Kidney epithelial cell (primary cell): ENCODE results near the gene RBM7. TPM values are rescaled to one million over a fixed set of nuclear protein-coding genes. Genes with fewer than 3 reads are reported as not detected.

Experiments used
- DNase-seq: peaks from one replicate; pipeline ENCODE4 v3.0.0-alpha.2; 2010; ENCODE audit warnings: low read depth
- H3K27me3 ChIP-seq: 2 replicates; pipeline ENCODE4 v1.6.0; 2011; ENCODE audit warnings: low read length; ENCODE audit not compliant: control insufficient read depth, insufficient read depth
- H3K36me3 ChIP-seq: 2 replicates; pipeline ENCODE4 v1.5.1; 2011; ENCODE audit warnings: low read length; ENCODE audit not compliant: control insufficient read depth, insufficient read depth
- H3K4me3 ChIP-seq: 2 replicates; pipeline ENCODE4 v1.5.1; 2011; ENCODE audit warnings: low read depth, mild to moderate bottlenecking, control low read depth, low read length
- CTCF ChIP-seq: IDR thresholded peaks from 2 replicates; pipeline ENCODE4 v1.5.1; 2011; ENCODE audit warnings: mild to moderate bottlenecking, moderate library complexity, low read length, control low read depth, inconsistent platforms; ENCODE audit not compliant: insufficient read depth, poor library complexity, severe bottlenecking
- total RNA-seq: library from RNA; depleted of rRNA; stranded (reverse); fragments of >200 nt; gene quantifications from 2 replicates; pipeline ENCODE4 v1.2.3, GENCODE V29; 2015

RBM7 gene
- total RNA-seq, 1 donor from 2014 or later = 40.2 TPM

- TF ChIP-seq CTCF = no peak
- DNase-seq = no peak
- Histone ChIP-seq H3K27me3 (no peaks in the 10 kb centered on the region), H3K36me3 (peaks cover 4% of the 10 kb centered on the region), H3K4me3 (no peak overlapping the region)
Measured at GRCh38 chr11:114447444-114447843, 47.0 kb downstream of the RBM7 start.

- TF ChIP-seq CTCF = no peak
- Histone ChIP-seq H3K4me3 (no peak overlapping the region), H3K27me3 (no peaks in the 10 kb centered on the region), H3K36me3 (peaks cover 4% of the 10 kb centered on the region)
- DNase-seq = no peak
Measured at GRCh38 chr11:114447892-114448291, 47.4 kb downstream of the RBM7 start.

- DNase-seq = no peak
- H3K36me3 ChIP-seq = peaks cover 5% of the 10 kb centered on the region
- TF ChIP-seq CTCF = no peak
- no peak overlapping the region for H3K4me3 ChIP-seq
- H3K27me3 ChIP-seq = no peaks in the 10 kb centered on the region
Measured at GRCh38 chr11:114448749-114449482, 48.5 kb downstream of the RBM7 start.

- H3K4me3 ChIP-seq = no peak overlapping the region
- no peak for DNase-seq
- H3K27me3 ChIP-seq = no peaks in the 10 kb centered on the region
- peaks cover 3% of the 10 kb centered on the region for H3K36me3 ChIP-seq
- no peak for TF ChIP-seq CTCF
Measured at GRCh38 chr11:114449845-114450244, 49.4 kb downstream of the RBM7 start.

- H3K27me3 ChIP-seq = no peaks in the 10 kb centered on the region
- DNase-seq = no peak
- no peak for TF ChIP-seq CTCF
- H3K36me3 ChIP-seq = peaks cover 1% of the 10 kb centered on the region
- H3K4me3 ChIP-seq = no peak overlapping the region
Measured at GRCh38 chr11:114452399-114452798, 51.9 kb downstream of the RBM7 start.

Other genes starting within 250 kb of the RBM7 start
- 470 and 585 TPM in 2 replicates for gene NNMT, start 104.3 kb upstream of the RBM7 start, total RNA-seq
- gene C11orf71, start 155 bp upstream of the RBM7 start, total RNA-seq = 1.6 and 1.9 TPM in 2 replicates
- gene REXO2, start 38.8 kb downstream of the RBM7 start, total RNA-seq = 116 and 147 TPM in 2 replicates
- gene NXPE1, start 159.2 kb downstream of the RBM7 start, total RNA-seq = not detected in 2 replicates
- not detected in 2 replicates for gene NXPE4, start 195.1 kb downstream of the RBM7 start, total RNA-seq